ENCODE results near the gene MBL2.

Gene MBL2

DNA sequence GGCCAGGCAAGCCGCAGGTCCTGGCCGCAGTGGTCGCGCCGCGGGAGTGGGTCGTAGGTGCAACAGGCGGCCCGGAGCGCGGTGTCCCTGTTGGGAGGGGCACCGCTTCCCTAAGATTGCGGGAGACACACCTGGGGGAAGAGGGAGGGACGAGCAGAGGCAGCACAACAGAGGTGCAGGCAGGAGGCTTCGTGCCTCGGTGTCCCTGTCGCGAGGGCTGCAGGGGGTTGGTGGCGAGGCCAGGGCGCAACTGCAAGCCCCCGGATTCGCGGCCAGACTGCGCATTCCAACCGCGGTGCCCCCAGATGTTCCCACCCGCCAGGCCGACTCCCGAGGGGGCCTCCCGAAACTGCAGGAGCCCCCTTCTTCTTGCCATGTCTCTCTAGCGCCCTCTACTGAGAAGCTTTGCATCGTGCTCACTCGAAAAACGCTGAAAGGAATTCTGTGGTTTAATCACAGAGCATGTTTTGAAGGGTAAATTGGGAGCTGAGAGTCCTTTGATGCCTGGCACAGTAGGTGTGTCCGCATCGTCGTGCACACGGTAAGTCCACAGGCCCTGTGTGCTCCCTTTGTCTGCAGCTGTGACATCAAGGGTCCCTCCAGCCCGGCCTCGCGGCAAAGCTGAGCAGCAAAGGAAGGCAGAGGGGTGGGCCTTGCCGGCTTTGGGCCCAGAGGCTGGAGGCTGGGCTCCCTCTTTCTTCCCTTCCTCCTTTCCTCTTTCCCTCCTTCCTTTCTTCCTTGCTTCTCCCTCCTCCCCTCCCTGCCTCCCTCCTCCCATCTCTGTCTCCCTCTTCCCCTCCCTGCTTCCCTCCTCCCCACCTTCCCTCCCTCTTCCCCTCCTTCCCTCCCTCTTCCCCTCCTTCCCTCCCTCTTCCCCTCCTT is 6.2 kb upstream of the MBL2 start:
- Histone ChIP-seq H3K4me3 (ENCODE audit: low read depth, low read length) (no peak overlapping the region), H3K9me3 (ENCODE audit: control insufficient read depth, insufficient read depth, low read depth, low read length) (no peaks in the 10 kb centered on the region), H3K4me1 (ENCODE audit: control insufficient read depth, insufficient read depth, low read length) (no peaks in the 10 kb centered on the region), H3K36me3 (ENCODE audit: control insufficient read depth in 2 of 2, insufficient read depth in 1 of 2, low read length in 2 of 2) (no peaks in the 10 kb centered on the region), H3K27ac (ENCODE audit: extremely low read depth, low read depth, low read length) (no peak overlapping the region)
- ChIA-PET CTCF (interaction anchor here (0.5 to 6.2 kb wide), 20 partner anchors 9 to 1710 kb away, joined by 3 to 73 read pairs (median 3); no protein-coding TSS in a partner anchor), POLR2A (no interaction called here)
- TF ChIP-seq ZNF544 (tag by site-specific recombination; IDR thresholded peaks at IDR 0.05), result no peak
- TF ChIP-seq, protein P1, sequence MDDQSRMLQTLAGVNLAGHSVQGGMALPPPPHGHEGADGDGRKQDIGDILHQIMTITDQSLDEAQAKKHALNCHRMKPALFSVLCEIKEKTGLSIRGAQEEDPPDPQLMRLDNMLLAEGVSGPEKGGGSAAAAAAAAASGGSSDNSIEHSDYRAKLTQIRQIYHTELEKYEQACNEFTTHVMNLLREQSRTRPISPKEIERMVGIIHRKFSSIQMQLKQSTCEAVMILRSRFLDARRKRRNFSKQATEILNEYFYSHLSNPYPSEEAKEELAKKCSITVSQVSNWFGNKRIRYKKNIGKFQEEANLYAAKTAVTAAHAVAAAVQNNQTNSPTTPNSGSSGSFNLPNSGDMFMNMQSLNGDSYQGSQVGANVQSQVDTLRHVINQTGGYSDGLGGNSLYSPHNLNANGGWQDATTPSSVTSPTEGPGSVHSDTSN (CRISPR knock-in tag; IDR thresholded peaks at IDR 0.05), result no peak
- no peak for TF ChIP-seq ZNF747 (tag by site-specific recombination; IDR thresholded peaks at IDR 0.05)
- TF ChIP-seq REPIN1 (tag by site-specific recombination; IDR thresholded peaks at IDR 0.05; ENCODE audit: low read depth), result no peak
- TF ChIP-seq, protein P2, sequence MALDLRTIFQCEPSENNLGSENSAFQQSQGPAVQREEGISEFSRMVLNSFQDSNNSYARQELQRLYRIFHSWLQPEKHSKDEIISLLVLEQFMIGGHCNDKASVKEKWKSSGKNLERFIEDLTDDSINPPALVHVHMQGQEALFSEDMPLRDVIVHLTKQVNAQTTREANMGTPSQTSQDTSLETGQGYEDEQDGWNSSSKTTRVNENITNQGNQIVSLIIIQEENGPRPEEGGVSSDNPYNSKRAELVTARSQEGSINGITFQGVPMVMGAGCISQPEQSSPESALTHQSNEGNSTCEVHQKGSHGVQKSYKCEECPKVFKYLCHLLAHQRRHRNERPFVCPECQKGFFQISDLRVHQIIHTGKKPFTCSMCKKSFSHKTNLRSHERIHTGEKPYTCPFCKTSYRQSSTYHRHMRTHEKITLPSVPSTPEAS (tag by site-specific recombination; IDR thresholded peaks at IDR 0.05), result no peak
- no peak for TF ChIP-seq ZNF76 (tag by site-specific recombination; IDR thresholded peaks at IDR 0.05; ENCODE audit: borderline replicate concordance, low read depth)
- TF ChIP-seq, protein P3, sequence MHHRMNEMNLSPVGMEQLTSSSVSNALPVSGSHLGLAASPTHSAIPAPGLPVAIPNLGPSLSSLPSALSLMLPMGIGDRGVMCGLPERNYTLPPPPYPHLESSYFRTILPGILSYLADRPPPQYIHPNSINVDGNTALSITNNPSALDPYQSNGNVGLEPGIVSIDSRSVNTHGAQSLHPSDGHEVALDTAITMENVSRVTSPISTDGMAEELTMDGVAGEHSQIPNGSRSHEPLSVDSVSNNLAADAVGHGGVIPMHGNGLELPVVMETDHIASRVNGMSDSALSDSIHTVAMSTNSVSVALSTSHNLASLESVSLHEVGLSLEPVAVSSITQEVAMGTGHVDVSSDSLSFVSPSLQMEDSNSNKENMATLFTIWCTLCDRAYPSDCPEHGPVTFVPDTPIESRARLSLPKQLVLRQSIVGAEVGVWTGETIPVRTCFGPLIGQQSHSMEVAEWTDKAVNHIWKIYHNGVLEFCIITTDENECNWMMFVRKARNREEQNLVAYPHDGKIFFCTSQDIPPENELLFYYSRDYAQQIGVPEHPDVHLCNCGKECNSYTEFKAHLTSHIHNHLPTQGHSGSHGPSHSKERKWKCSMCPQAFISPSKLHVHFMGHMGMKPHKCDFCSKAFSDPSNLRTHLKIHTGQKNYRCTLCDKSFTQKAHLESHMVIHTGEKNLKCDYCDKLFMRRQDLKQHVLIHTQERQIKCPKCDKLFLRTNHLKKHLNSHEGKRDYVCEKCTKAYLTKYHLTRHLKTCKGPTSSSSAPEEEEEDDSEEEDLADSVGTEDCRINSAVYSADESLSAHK (tag by site-specific recombination; IDR thresholded peaks at IDR 0.05), result no peak
- 0 out of 2 replicates have a peak, but pooled peaks have one; percentile 44 for TF ChIP-seq ZNF366 (tag by site-specific recombination; conservative IDR thresholded peaks at IDR 0.05)
- TF ChIP-seq ZSCAN30 (tag by site-specific recombination; IDR thresholded peaks at IDR 0.05), result no peak
- no peak for TF ChIP-seq ZBTB48 (tag by site-specific recombination; IDR thresholded peaks at IDR 0.05)
- no peak for TF ChIP-seq ZNF292 (tag by site-specific recombination; IDR thresholded peaks at IDR 0.05; ENCODE audit: borderline replicate concordance, low read depth)
- TF ChIP-seq ZNF654 (tag by site-specific recombination; IDR thresholded peaks at IDR 0.05; ENCODE audit: low read depth), result peak; percentile 15; the same call in 1 of the 2 replicates
- no peak for TF ChIP-seq ZNF146 (tag by site-specific recombination; IDR thresholded peaks at IDR 0.05)

DNA sequence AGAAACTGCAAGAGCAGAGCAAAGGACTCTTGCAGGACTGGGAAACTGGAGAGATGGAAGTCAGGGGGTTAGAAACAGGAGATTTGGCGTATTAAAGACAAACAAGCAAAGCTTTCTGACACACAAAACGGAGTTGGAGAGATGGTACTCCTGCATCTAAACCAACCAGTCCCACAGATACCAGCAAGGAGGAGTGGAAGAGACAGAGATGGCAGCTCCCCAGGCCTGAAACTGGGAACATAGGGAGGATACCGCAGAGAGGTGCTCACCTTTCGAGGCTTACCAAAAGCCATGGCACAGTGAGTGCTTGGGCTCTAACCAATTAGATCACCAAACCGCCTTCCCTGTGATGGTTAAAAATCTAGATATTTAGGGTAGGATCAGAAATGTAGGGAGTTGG is 4.8 kb upstream of the MBL2 start:
- Histone ChIP-seq H3K27ac (ENCODE audit: extremely low read depth, low read depth, low read length) (no peak overlapping the region), H3K9me3 (ENCODE audit: control insufficient read depth, insufficient read depth, low read depth, low read length) (no peaks in the 10 kb centered on the region), H3K36me3 (ENCODE audit: control insufficient read depth in 2 of 2, insufficient read depth in 1 of 2, low read length in 2 of 2) (no peaks in the 10 kb centered on the region), H3K4me3 (ENCODE audit: low read depth, low read length) (no peak overlapping the region), H3K4me1 (ENCODE audit: control insufficient read depth, insufficient read depth, low read length) (no peaks in the 10 kb centered on the region)
- POLR2A ChIA-PET, result no interaction called here
- CTCF ChIA-PET, result interaction anchor here (0.6 to 6.2 kb wide), 9 partner anchors 8 to 824 kb away, joined by 3 to 73 read pairs (median 4); no protein-coding TSS in a partner anchor
- TF ChIP-seq MZF1 (tag by site-specific recombination; IDR thresholded peaks at IDR 0.05; ENCODE audit: borderline replicate concordance), result no peak

DNA sequence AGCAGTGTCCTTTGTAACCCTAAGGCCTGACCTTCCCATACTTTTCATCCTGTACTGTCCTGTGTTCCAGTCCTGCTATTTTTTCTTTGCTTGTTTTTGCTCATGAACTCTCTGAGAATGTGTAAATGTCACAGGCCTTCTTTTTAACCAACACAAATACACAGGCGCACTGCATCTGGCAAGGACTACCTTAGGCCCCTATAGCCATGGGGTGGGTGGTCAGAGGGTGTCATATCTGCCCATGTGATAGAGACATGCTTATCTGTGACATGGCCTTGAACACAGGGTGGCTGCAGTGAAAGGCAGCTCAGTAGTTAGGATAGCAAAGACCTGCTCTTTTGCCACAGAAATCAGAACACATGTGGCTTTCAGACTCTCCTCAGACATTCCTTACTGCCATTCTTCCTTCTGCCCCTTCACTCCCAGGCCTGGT is 3.9 kb upstream of the MBL2 start:
- CTCF ChIA-PET, result interaction anchor here (0.9 to 6.2 kb wide), 3 partner anchors 10 to 130 kb away, joined by 4 to 67 read pairs (median 4); no protein-coding TSS in a partner anchor
- Histone ChIP-seq H3K27ac (ENCODE audit: extremely low read depth, low read depth, low read length) (no peak overlapping the region), H3K4me1 (ENCODE audit: control insufficient read depth, insufficient read depth, low read length) (no peaks in the 10 kb centered on the region), H3K36me3 (ENCODE audit: control insufficient read depth in 2 of 2, insufficient read depth in 1 of 2, low read length in 2 of 2) (no peaks in the 10 kb centered on the region), H3K4me3 (ENCODE audit: low read depth, low read length) (no peak overlapping the region), H3K9me3 (ENCODE audit: control insufficient read depth, insufficient read depth, low read depth, low read length) (no peaks in the 10 kb centered on the region)
- POLR2A ChIA-PET, result no interaction called here
- no peak for TF ChIP-seq ZNF843 (tag by site-specific recombination; IDR thresholded peaks at IDR 0.05)
- TF ChIP-seq ZNF571 (tag by site-specific recombination; IDR thresholded peaks at IDR 0.05), result no peak
- TF ChIP-seq, protein P3 (tag by site-specific recombination; IDR thresholded peaks at IDR 0.05), result no peak
- no peak for TF ChIP-seq ZNF768 (tag by site-specific recombination; IDR thresholded peaks at IDR 0.05)
- TF ChIP-seq PRDM1 (tag by site-specific recombination; IDR thresholded peaks at IDR 0.05), result no peak

All from HEK293 (cell line).